Natural killer cell (primary cell): ENCODE results near the gene BRCA1. TPM values are rescaled to one million over a fixed set of nuclear protein-coding genes. Genes with fewer than 3 reads are reported as not detected.

ENCODE experiments used
- ATAC-seq, 3 donors: fragments of 150-1000 bp in 2 of 3; fragments of 200-7000 bp in 1 of 3; cut with Tn5 transposase; 1 replicate in 1 of 3; 2 replicates in 2 of 3; pipeline ENCODE4 v1.10.0; 2021; ENCODE audit warnings: mild to moderate bottlenecking in 2 of 3, moderate library complexity in 2 of 3
- DNase-seq, 2 donors: peaks; one replicate each; pipeline versions ENCODE4 v3.0.0 to v3.0.0-alpha.2; 2013 to 2021; ENCODE audit warnings: mixed read lengths in 1 of 2
- H3K27ac ChIP-seq: one replicate; pipeline ENCODE4 v1.5.1; 2013; ENCODE audit warnings: mild to moderate bottlenecking, low read length
- H3K27me3 ChIP-seq: one replicate; pipeline ENCODE4 v1.6.1; 2013; ENCODE audit warnings: low read length; ENCODE audit not compliant: control insufficient read depth, insufficient read depth
- H3K36me3 ChIP-seq: one replicate; pipeline ENCODE4 v1.6.1; 2013; ENCODE audit warnings: low read length; ENCODE audit not compliant: control insufficient read depth, insufficient read depth
- H3K4me1 ChIP-seq: one replicate; pipeline ENCODE4 v1.6.1; 2013; ENCODE audit warnings: low read length; ENCODE audit not compliant: control insufficient read depth, insufficient read depth
- H3K4me3 ChIP-seq: one replicate; pipeline ENCODE4 v1.5.1; 2013; ENCODE audit warnings: low read length
- H3K9me3 ChIP-seq: one replicate; pipeline ENCODE4 v1.6.1; 2013; ENCODE audit warnings: low read length; ENCODE audit not compliant: control insufficient read depth, insufficient read depth
- H3K27ac Mint-ChIP-seq, 2 donors: one replicate each; pipeline ENCODE4 v1.8.0; 2022; ENCODE audit warnings: mild to moderate bottlenecking in 2 of 2, mixed read lengths in 2 of 2, moderate library complexity in 1 of 2
- H3K27me3 Mint-ChIP-seq, 2 donors: one replicate each; pipeline ENCODE4 v1.8.0; 2022; ENCODE audit warnings: low read depth in 2 of 2, mixed read lengths in 2 of 2
- H3K36me3 Mint-ChIP-seq: one replicate; pipeline ENCODE4 v1.8.0; 2022; ENCODE audit warnings: mixed read lengths
- H3K4me1 Mint-ChIP-seq, 2 donors: one replicate each; pipeline ENCODE4 v1.8.0; 2022; ENCODE audit warnings: mixed read lengths in 2 of 2
- H3K4me3 Mint-ChIP-seq: one replicate; pipeline ENCODE4 v1.8.0; 2022; ENCODE audit warnings: mild to moderate bottlenecking, moderate library complexity, mixed read lengths
- H3K9me3 Mint-ChIP-seq, 2 donors: one replicate each; pipeline ENCODE4 v1.8.0; 2022; ENCODE audit warnings: mixed read lengths in 2 of 2
- CTCF ChIP-seq: fragments of 200-600 bp; IDR thresholded peaks from one replicate; pipeline ENCODE4 v1.8.0; 2022; ENCODE audit warnings: antibody characterized with exemption
- WGBS: methylation state at CpG from one replicate; pipeline ENCODE4 v1.1.7; 2013; ENCODE audit warnings: missing lambda C conversion rate; ENCODE audit not compliant: insufficient coverage; 5-methylcytosine and 5-hydroxymethylcytosine counted together
- intact Hi-C: fragments of 100-400 bp; cut with micrococcal nuclease; formaldehyde crosslinking; loops from one replicate; pipeline ENCODE4 v1.14.2; 2022
- total RNA-seq, 4 donors: library from RNA; stranded (reverse); fragments of 120-200 nt in 1 of 4; gene quantifications; one replicate each; pipeline versions ENCODE4 v1.2.3 to v1.2.4, GENCODE V29; 2013 to 2022

The BRCA1 gene
- total RNA-seq, 3 donors from 2014 or later (not counting 1 experiment from before 2014, with no cell fraction given): 5.7 to 9.9 (median 8.6) TPM

- 62% methylated on average over 5 of the region's 7 CpGs for WGBS
- DNase-seq: no peak
These were observed 105.7 kb downstream of the BRCA1 start for GRCh38 chr17:43019418-43019817.

GRCh38 chr17:43018932-43019331 is 106.2 kb downstream of the BRCA1 start:
- Mint-ChIP-seq H3K9me3 (no peaks in the 10 kb centered on the region), H3K36me3 (no peaks in the 10 kb centered on the region), H3K4me3 (peak overlapping the region; percentile 25), H3K27ac (peak overlapping the region in 1 of 2 donors; percentile 68), H3K27me3 (no peaks in the 10 kb centered on the region), H3K4me1 (peaks cover 0 to 32% of the 10 kb centered on the region in 2 donors)
- Histone ChIP-seq H3K27ac (no peak overlapping the region), H3K27me3 (no peaks in the 10 kb centered on the region), H3K36me3 (peaks cover 9% of the 10 kb centered on the region), H3K4me1 (peaks cover 21% of the 10 kb centered on the region), H3K4me3 (no peak overlapping the region), H3K9me3 (no peaks in the 10 kb centered on the region)
- DNase-seq (peak in 1 of 2 donors; percentile 38), ATAC-seq (no peak)
- 50% methylated on average over 4 of the region's 4 CpGs for WGBS
- intact Hi-C loops: no loop called here
- no peak for TF ChIP-seq CTCF

More at GRCh38 chr17:43019418-43019817, 105.7 kb downstream of the BRCA1 start:
- no peaks in the 10 kb centered on the region for H3K9me3 ChIP-seq
- no peaks in the 10 kb centered on the region for H3K27me3 Mint-ChIP-seq
- no peaks in the 10 kb centered on the region for H3K36me3 Mint-ChIP-seq
- peak overlapping the region in 1 of 2 donors; percentile 68 for H3K27ac Mint-ChIP-seq
- TF ChIP-seq CTCF: no peak
- ATAC-seq: no peak
- H3K4me3 Mint-ChIP-seq: peak overlapping the region; percentile 47
- H3K4me3 ChIP-seq: no peak overlapping the region
- H3K4me1 Mint-ChIP-seq: peaks cover 3 to 35% of the 10 kb centered on the region in 2 donors
- peaks cover 4% of the 10 kb centered on the region for H3K36me3 ChIP-seq
- H3K9me3 Mint-ChIP-seq: no peaks in the 10 kb centered on the region
- no peak overlapping the region for H3K27ac ChIP-seq
- intact Hi-C loops: no loop called here
- H3K27me3 ChIP-seq: no peaks in the 10 kb centered on the region
- H3K4me1 ChIP-seq: peaks cover 26% of the 10 kb centered on the region

GRCh38 chr17:43018008-43018853 is 106.9 kb downstream of the BRCA1 start:
- Mint-ChIP-seq H3K27ac (peak overlapping the region in 1 of 2 donors; percentile 68), H3K4me1 (peaks cover 0 to 32% of the 10 kb centered on the region in 2 donors), H3K36me3 (no peaks in the 10 kb centered on the region), H3K27me3 (no peaks in the 10 kb centered on the region), H3K9me3 (no peaks in the 10 kb centered on the region), H3K4me3 (no peak overlapping the region)
- DNase-seq: peak in 1 of 2 donors; percentile 72
- Histone ChIP-seq H3K4me1 (peaks cover 18% of the 10 kb centered on the region), H3K27ac (no peak overlapping the region), H3K4me3 (no peak overlapping the region), H3K36me3 (peaks cover 16% of the 10 kb centered on the region), H3K9me3 (no peaks in the 10 kb centered on the region), H3K27me3 (no peaks in the 10 kb centered on the region)
- 73% methylated on average over 19 of the region's 19 CpGs for WGBS
- no peak for TF ChIP-seq CTCF
- ATAC-seq: peak in 2 of 3 donors; percentile 11 to 23
- intact Hi-C loops: no loop called here
